ENCODE data around the gene ZC3H4.

GRCh38 chr19:47037766-47038165, 75.8 kb downstream of the ZC3H4 start:
- TF ChIP-seq, protein P1, sequence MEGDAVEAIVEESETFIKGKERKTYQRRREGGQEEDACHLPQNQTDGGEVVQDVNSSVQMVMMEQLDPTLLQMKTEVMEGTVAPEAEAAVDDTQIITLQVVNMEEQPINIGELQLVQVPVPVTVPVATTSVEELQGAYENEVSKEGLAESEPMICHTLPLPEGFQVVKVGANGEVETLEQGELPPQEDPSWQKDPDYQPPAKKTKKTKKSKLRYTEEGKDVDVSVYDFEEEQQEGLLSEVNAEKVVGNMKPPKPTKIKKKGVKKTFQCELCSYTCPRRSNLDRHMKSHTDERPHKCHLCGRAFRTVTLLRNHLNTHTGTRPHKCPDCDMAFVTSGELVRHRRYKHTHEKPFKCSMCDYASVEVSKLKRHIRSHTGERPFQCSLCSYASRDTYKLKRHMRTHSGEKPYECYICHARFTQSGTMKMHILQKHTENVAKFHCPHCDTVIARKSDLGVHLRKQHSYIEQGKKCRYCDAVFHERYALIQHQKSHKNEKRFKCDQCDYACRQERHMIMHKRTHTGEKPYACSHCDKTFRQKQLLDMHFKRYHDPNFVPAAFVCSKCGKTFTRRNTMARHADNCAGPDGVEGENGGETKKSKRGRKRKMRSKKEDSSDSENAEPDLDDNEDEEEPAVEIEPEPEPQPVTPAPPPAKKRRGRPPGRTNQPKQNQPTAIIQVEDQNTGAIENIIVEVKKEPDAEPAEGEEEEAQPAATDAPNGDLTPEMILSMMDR (IDR thresholded peaks at IDR 0.05), result no peak
- TF ChIP-seq POLR2AphosphoS5 (IDR thresholded peaks at IDR 0.05; ENCODE audit: low read depth, low read length) (no peak), REST (IDR thresholded peaks at IDR 0.05; ENCODE audit: insufficient read depth in 1 of 2, low read depth in 2 of 2, low read length in 1 of 2) (no peak), SIN3A (IDR thresholded peaks at IDR 0.05; ENCODE audit: borderline replicate concordance, insufficient read depth, low read depth, low read length) (no peak), TCF7L2 (IDR thresholded peaks at IDR 0.05; ENCODE audit: low read depth, low read length) (no peak)
